CD8-positive, alpha-beta memory T cell (primary cell): Measurements from ENCODE around the gene PRUNE2. TPM values are rescaled to one million over a fixed set of nuclear protein-coding genes. Genes with fewer than 3 reads are reported as not detected.

Experiments
- CTCF ChIA-PET: fragments of 350-600 bp; sonication (Branson Sonifier 250); formaldehyde crosslinking; loops from one replicate; lab custom pipeline; 2021; ENCODE audit warnings: antibody characterized with exemption; lab: Charles Lee
- POLR2A ChIA-PET: fragments of 350-600 bp; sonication (Branson Sonifier 250); formaldehyde crosslinking; loops from one replicate; lab custom pipeline; 2021; ENCODE audit warnings: antibody characterized with exemption; lab: Charles Lee
- DNase-seq, 5 donors: peaks; one replicate each; pipeline versions ENCODE4 v3.0.0 to v3.0.0-alpha.2; 2020 to 2022; ENCODE audit warnings: mixed read lengths in 1 of 5
- H3K27ac ChIP-seq: one replicate; pipeline ENCODE4 v1.7.0; 2013; ENCODE audit warnings: low read depth, mild to moderate bottlenecking, low read length, moderate library complexity
- H3K27me3 ChIP-seq: 2 replicates; pipeline ENCODE4 v1.7.0; 2013; ENCODE audit warnings: low read length, mild to moderate bottlenecking; ENCODE audit not compliant: insufficient read depth, poor library complexity, severe bottlenecking
- H3K36me3 ChIP-seq: 2 replicates; pipeline ENCODE4 v1.7.0; 2013; ENCODE audit warnings: mild to moderate bottlenecking, low read length, moderate library complexity; ENCODE audit not compliant: insufficient read depth
- H3K4me1 ChIP-seq: 2 replicates; pipeline ENCODE4 v1.7.0; 2013; ENCODE audit warnings: mild to moderate bottlenecking, low read length, moderate library complexity; ENCODE audit not compliant: insufficient read depth
- H3K4me3 ChIP-seq: 2 replicates; pipeline ENCODE4 v1.7.0; 2013; ENCODE audit warnings: mild to moderate bottlenecking, low read length
- H3K9me3 ChIP-seq: 2 replicates; pipeline ENCODE4 v1.7.0; 2013; ENCODE audit warnings: mild to moderate bottlenecking, low read length
- H3K27ac Mint-ChIP-seq, 8 donors: one replicate each; pipeline ENCODE4 v1.8.0; 2020 to 2021; ENCODE audit warnings: mixed read lengths in 8 of 8, mild to moderate bottlenecking in 6 of 8, inconsistent platforms in 3 of 8, moderate library complexity in 3 of 8
- H3K27me3 Mint-ChIP-seq, 2 donors: one replicate each; pipeline ENCODE4 v1.8.0; 2020 to 2021; ENCODE audit warnings: mixed read lengths in 2 of 2, mild to moderate bottlenecking in 1 of 2, moderate library complexity in 1 of 2
- H3K36me3 Mint-ChIP-seq, 3 donors: one replicate each; pipeline ENCODE4 v1.8.0; 2020 to 2021; ENCODE audit warnings: mixed read lengths in 3 of 3, inconsistent platforms in 1 of 3, mild to moderate bottlenecking in 1 of 3
- H3K4me1 Mint-ChIP-seq, 3 donors: one replicate each; pipeline ENCODE4 v1.8.0; 2020 to 2021; ENCODE audit warnings: mixed read lengths in 3 of 3, inconsistent platforms in 1 of 3, mild to moderate bottlenecking in 1 of 3
- H3K4me3 Mint-ChIP-seq, 7 donors: one replicate each; pipeline ENCODE4 v1.8.0; 2020 to 2021; ENCODE audit warnings: mixed read lengths in 7 of 7, mild to moderate bottlenecking in 6 of 7, moderate library complexity in 4 of 7, inconsistent platforms in 2 of 7
- H3K9me3 Mint-ChIP-seq, 5 donors: one replicate each; pipeline ENCODE4 v1.8.0; 2020 to 2022; ENCODE audit warnings: mixed read lengths in 5 of 5, mild to moderate bottlenecking in 3 of 5, moderate library complexity in 2 of 5, inconsistent platforms in 1 of 5
- polyA plus RNA-seq: library from polyadenylated mRNA; unstranded; fragments of 300-500 nt; fragmentation: Illumina TruSeq; gene quantifications from one replicate; pipeline ENCODE4 v1.2.3, GENCODE V29; 2021
- total RNA-seq, 2 experiments: library from RNA; stranded (reverse); gene quantifications; one replicate each; pipeline ENCODE4 v1.2.3, GENCODE V29; 2021

The PRUNE2 gene
- total and polyA plus RNA-seq, 3 experiments from 2014 or later, result 0.21 to 0.53 (median 0.48) TPM

GRCh38 chr9:76784881-76785280 is 121.0 kb downstream of the PRUNE2 start:
- no peak for DNase-seq
- Histone ChIP-seq H3K27ac (no peak overlapping the region), H3K27me3 (no peaks in the 10 kb centered on the region), H3K9me3 (no peaks in the 10 kb centered on the region), H3K4me3 (no peak overlapping the region), H3K36me3 (no peaks in the 10 kb centered on the region), H3K4me1 (no peaks in the 10 kb centered on the region)
- Mint-ChIP-seq H3K27ac (no peak overlapping the region), H3K4me1 (no peaks in the 10 kb centered on the region), H3K27me3 (peaks cover 6 to 22% of the 10 kb centered on the region in 2 donors), H3K9me3 (no peaks in the 10 kb centered on the region), H3K4me3 (no peak overlapping the region), H3K36me3 (no peaks in the 10 kb centered on the region)
- ChIA-PET CTCF (no interaction called here), POLR2A (no interaction called here)

- Histone ChIP-seq H3K36me3 (no peaks in the 10 kb centered on the region), H3K9me3 (no peaks in the 10 kb centered on the region), H3K27me3 (no peaks in the 10 kb centered on the region), H3K4me1 (no peaks in the 10 kb centered on the region), H3K27ac (no peak overlapping the region), H3K4me3 (no peak overlapping the region)
- peaks cover 2% of the 10 kb centered on the region in 2 donors for H3K27me3 Mint-ChIP-seq
- CTCF ChIA-PET, result no interaction called here
- DNase-seq, result no peak
- POLR2A ChIA-PET, result no interaction called here
- H3K27ac Mint-ChIP-seq, result no peak overlapping the region
- peaks cover 0 to 5% (median 0%) of the 10 kb centered on the region in 3 donors for H3K4me1 Mint-ChIP-seq
- no peaks in the 10 kb centered on the region for H3K9me3 Mint-ChIP-seq
- no peaks in the 10 kb centered on the region for H3K36me3 Mint-ChIP-seq
- no peak overlapping the region for H3K4me3 Mint-ChIP-seq
Measured at GRCh38 chr9:76772686-76773445, 133.0 kb downstream of the PRUNE2 start.

- Mint-ChIP-seq H3K36me3 (no peaks in the 10 kb centered on the region), H3K4me1 (peaks cover 0 to under 1% (median 0%) of the 10 kb centered on the region in 3 donors), H3K27ac (no peak overlapping the region), H3K9me3 (no peaks in the 10 kb centered on the region), H3K4me3 (no peak overlapping the region), H3K27me3 (peaks cover 9 to 18% of the 10 kb centered on the region in 2 donors)
- Histone ChIP-seq H3K36me3 (no peaks in the 10 kb centered on the region), H3K27me3 (no peaks in the 10 kb centered on the region), H3K9me3 (no peaks in the 10 kb centered on the region), H3K4me1 (no peaks in the 10 kb centered on the region), H3K4me3 (no peak overlapping the region), H3K27ac (no peak overlapping the region)
- ChIA-PET POLR2A (no interaction called here), CTCF (no interaction called here)
- DNase-seq, result no peak
Measured at GRCh38 chr9:76766126-76766525, 139.8 kb downstream of the PRUNE2 start.

- CTCF ChIA-PET, result no interaction called here
- H3K9me3 Mint-ChIP-seq, result no peaks in the 10 kb centered on the region
Measured at GRCh38 chr9:76764138-76764537, 141.8 kb downstream of the PRUNE2 start, which contains the start of gene PCA3. TSS of gene PCA3 (plus strand) at chr9:76764438.

GRCh38 chr9:76761448-76761847 is 144.5 kb downstream of the PRUNE2 start:
- H3K27ac Mint-ChIP-seq, result no peak overlapping the region
- Histone ChIP-seq H3K27ac (no peak overlapping the region), H3K9me3 (no peaks in the 10 kb centered on the region), H3K4me1 (no peaks in the 10 kb centered on the region), H3K36me3 (no peaks in the 10 kb centered on the region), H3K4me3 (no peak overlapping the region), H3K27me3 (no peaks in the 10 kb centered on the region)
- H3K4me3 Mint-ChIP-seq, result no peak overlapping the region
- ChIA-PET POLR2A (no interaction called here), CTCF (no interaction called here)
- no peaks in the 10 kb centered on the region for H3K4me1 Mint-ChIP-seq
- H3K9me3 Mint-ChIP-seq, result no peaks in the 10 kb centered on the region
- DNase-seq, result no peak
- peaks cover 0 to 22% of the 10 kb centered on the region in 2 donors for H3K27me3 Mint-ChIP-seq
- no peaks in the 10 kb centered on the region for H3K36me3 Mint-ChIP-seq

More at GRCh38 chr9:76764138-76764537, 141.8 kb downstream of the PRUNE2 start, which contains the start of gene PCA3:
- Mint-ChIP-seq H3K36me3 (no peaks in the 10 kb centered on the region), H3K27ac (no peak within 1 kb of the TSS), H3K4me3 (no peak within 1 kb of the TSS), H3K27me3 (peaks cover 9 to 30% of the 10 kb centered on the region in 2 donors), H3K4me1 (no peaks in the 10 kb centered on the region)
- POLR2A ChIA-PET, result no interaction called here
- no peaks in the 10 kb centered on the region for H3K27me3 ChIP-seq
- no peak for DNase-seq
- H3K4me1 ChIP-seq, result no peaks in the 10 kb centered on the region
- H3K4me3 ChIP-seq, result no peak within 1 kb of the TSS
- H3K27ac ChIP-seq, result no peak within 1 kb of the TSS
- H3K36me3 ChIP-seq, result no peaks in the 10 kb centered on the region
- no peaks in the 10 kb centered on the region for H3K9me3 ChIP-seq

- H3K9me3 ChIP-seq, result no peaks in the 10 kb centered on the region
- no peaks in the 10 kb centered on the region for H3K27me3 ChIP-seq
- Mint-ChIP-seq H3K4me1 (peaks cover 0 to 9% (median 0%) of the 10 kb centered on the region in 3 donors), H3K27me3 (peaks cover 0 to 21% of the 10 kb centered on the region in 2 donors), H3K36me3 (no peaks in the 10 kb centered on the region), H3K27ac (no peak overlapping the region), H3K9me3 (no peaks in the 10 kb centered on the region), H3K4me3 (no peak overlapping the region)
- H3K36me3 ChIP-seq, result no peaks in the 10 kb centered on the region
- no peak for DNase-seq
- no peaks in the 10 kb centered on the region for H3K4me1 ChIP-seq
- H3K27ac ChIP-seq, result no peak overlapping the region
- ChIA-PET CTCF (no interaction called here), POLR2A (no interaction called here)
- H3K4me3 ChIP-seq, result no peak overlapping the region
Measured at GRCh38 chr9:76759732-76760131, 146.2 kb downstream of the PRUNE2 start.

GRCh38 chr9:76758476-76758875 is 147.4 kb downstream of the PRUNE2 start:
- Mint-ChIP-seq H3K9me3 (no peaks in the 10 kb centered on the region), H3K4me1 (peaks cover 0 to 9% (median 0%) of the 10 kb centered on the region in 3 donors), H3K27me3 (peaks cover 0 to 21% of the 10 kb centered on the region in 2 donors), H3K36me3 (no peaks in the 10 kb centered on the region), H3K27ac (no peak overlapping the region), H3K4me3 (no peak overlapping the region)
- H3K4me1 ChIP-seq, result no peaks in the 10 kb centered on the region
- no peaks in the 10 kb centered on the region for H3K36me3 ChIP-seq
- no peak overlapping the region for H3K27ac ChIP-seq
- H3K4me3 ChIP-seq, result no peak overlapping the region
- ChIA-PET POLR2A (no interaction called here), CTCF (no interaction called here)
- DNase-seq, result no peak
- H3K9me3 ChIP-seq, result no peaks in the 10 kb centered on the region
- H3K27me3 ChIP-seq, result no peaks in the 10 kb centered on the region

- Histone ChIP-seq H3K27ac (no peak overlapping the region), H3K9me3 (no peaks in the 10 kb centered on the region), H3K36me3 (no peaks in the 10 kb centered on the region), H3K4me3 (no peak overlapping the region), H3K4me1 (no peaks in the 10 kb centered on the region), H3K27me3 (no peaks in the 10 kb centered on the region)
- Mint-ChIP-seq H3K36me3 (no peaks in the 10 kb centered on the region), H3K27me3 (peaks cover 0 to 15% of the 10 kb centered on the region in 2 donors), H3K27ac (no peak overlapping the region), H3K9me3 (no peaks in the 10 kb centered on the region), H3K4me3 (no peak overlapping the region), H3K4me1 (peaks cover 0 to 9% (median 0%) of the 10 kb centered on the region in 3 donors)
- ChIA-PET CTCF (no interaction called here), POLR2A (no interaction called here)
- no peak for DNase-seq
Measured at GRCh38 chr9:76756941-76757673, 148.8 kb downstream of the PRUNE2 start.
